GM12873 (cell line): ENCODE results near the gene WDTC1.

Source experiments
- TF ChIP-seq, protein P1 (sequence below): IDR thresholded peaks from 2 replicates; pipeline ENCODE4 v1.5.1; 2012; ENCODE audit warnings: low read depth, mild to moderate bottlenecking, moderate library complexity, low read length, control low read depth; ENCODE audit not compliant: insufficient read depth; ENCODE audit errors: missing control alignments

WDTC1 gene

DNA sequence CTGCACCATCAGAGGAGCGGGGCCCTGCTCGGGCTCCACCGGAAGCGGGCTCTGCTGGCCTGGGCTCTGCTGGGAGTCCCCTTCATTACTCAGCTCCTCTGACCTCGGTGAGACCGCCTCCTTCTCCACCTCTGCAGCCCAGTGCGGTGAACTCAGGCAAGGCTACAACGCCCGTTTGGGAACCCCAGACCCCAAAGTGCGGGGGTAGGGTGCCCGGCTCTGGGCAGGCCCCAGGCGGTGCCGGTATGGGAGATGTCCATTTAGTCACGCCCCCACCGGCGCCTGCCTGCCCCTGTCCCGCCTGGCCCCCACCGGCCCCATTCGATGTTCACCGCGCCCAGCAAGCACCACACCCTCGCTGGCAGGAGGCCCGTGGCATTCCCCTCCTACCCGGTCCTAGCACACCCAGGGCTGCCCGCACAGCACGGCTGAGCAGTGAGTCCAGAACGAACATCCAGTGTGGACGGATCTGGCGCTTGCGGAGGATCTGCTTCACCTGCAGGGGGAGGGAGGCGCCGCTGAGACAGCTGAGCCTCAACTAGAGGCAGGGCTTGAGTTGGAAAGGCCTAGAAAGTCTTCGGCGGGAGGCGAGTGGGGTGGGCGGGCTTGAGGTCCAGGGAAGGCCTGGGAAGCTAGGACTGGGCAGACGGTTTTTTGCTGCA is 122.3 kb downstream of the WDTC1 start:
- TF ChIP-seq, protein P1, sequence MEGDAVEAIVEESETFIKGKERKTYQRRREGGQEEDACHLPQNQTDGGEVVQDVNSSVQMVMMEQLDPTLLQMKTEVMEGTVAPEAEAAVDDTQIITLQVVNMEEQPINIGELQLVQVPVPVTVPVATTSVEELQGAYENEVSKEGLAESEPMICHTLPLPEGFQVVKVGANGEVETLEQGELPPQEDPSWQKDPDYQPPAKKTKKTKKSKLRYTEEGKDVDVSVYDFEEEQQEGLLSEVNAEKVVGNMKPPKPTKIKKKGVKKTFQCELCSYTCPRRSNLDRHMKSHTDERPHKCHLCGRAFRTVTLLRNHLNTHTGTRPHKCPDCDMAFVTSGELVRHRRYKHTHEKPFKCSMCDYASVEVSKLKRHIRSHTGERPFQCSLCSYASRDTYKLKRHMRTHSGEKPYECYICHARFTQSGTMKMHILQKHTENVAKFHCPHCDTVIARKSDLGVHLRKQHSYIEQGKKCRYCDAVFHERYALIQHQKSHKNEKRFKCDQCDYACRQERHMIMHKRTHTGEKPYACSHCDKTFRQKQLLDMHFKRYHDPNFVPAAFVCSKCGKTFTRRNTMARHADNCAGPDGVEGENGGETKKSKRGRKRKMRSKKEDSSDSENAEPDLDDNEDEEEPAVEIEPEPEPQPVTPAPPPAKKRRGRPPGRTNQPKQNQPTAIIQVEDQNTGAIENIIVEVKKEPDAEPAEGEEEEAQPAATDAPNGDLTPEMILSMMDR: no peak

DNA sequence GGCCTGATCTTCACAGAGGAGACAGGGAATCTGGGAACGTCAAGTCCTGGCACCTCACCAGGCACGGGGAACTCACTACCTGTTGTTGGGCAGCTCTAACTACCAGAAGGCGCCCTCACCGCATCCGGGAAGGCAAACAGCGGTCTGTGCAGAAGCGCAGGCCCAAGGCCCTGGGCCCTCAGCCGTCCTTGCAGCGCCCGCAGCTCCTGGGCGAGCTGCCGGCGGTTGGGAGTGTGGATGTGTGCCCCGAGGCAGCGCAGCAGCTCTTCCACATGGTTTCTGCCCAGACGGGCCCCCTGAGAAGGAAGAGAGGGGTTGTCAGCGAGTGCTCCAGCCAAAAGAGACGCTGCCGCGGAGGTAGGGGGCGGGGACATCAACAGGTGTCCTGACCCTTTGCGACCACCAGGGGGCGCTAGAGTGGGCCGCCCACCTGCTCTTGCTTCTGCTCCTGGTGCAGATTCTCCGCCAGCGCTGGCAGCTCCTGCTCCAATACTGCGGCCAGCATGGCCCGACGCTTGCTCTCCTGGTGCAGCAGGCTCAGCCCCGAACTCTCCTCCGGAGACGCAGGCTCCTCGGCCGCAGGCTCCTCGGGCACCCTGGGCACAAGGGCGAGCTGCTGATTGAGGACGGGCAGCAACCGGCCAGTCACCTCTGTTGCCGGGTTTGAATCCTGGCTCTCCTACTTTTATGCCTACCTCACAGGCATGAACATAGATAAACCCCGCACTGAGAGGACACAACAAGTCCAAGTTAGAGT is 123.0 kb downstream of the WDTC1 start:
- TF ChIP-seq, protein P1: peak; percentile 97
